B cell (primary cell): ENCODE results near the gene TRPM6. TPM values are rescaled to one million over a fixed set of nuclear protein-coding genes. Genes with fewer than 3 reads are reported as not detected.

Experiments
- ATAC-seq: fragments of 200-7000 bp; cut with Tn5 transposase; one replicate; pipeline ENCODE4 v1.10.0; 2021; ENCODE audit warnings: low read depth, mild to moderate bottlenecking, moderate number of reproducible peaks, moderate library complexity
- CTCF ChIA-PET: fragments of 350-600 bp; sonication (Branson Sonifier 250); formaldehyde crosslinking; loops from one replicate; lab custom pipeline; 2021; ENCODE audit warnings: antibody characterized with exemption, inconsistent platforms; lab: Charles Lee
- POLR2A ChIA-PET: fragments of 350-600 bp; sonication (Branson Sonifier 250); formaldehyde crosslinking; loops from one replicate; lab custom pipeline; 2021; ENCODE audit warnings: antibody characterized with exemption; lab: Charles Lee
- DNase-seq: peaks from one replicate; pipeline ENCODE4 v3.0.0; 2013
- H2AFZ ChIP-seq: 2 replicates; pipeline ENCODE4 v1.6.1; 2012; ENCODE audit warnings: mild to moderate bottlenecking, low read depth, low read length; ENCODE audit not compliant: insufficient read depth, poor library complexity, severe bottlenecking
- H3K27ac ChIP-seq, 2 donors: 1 replicate in 1 of 2; 2 replicates in 1 of 2; pipeline ENCODE4 v1.5.1; 2012 to 2013; ENCODE audit warnings: low read length in 2 of 2, mild to moderate bottlenecking in 2 of 2, moderate library complexity in 1 of 2
- H3K27me3 ChIP-seq, 4 experiments: fragments of 200-600 bp in 1 of 4; sonication (generic) in 1 of 4; replicated peaks in 1 of 4; 1 replicate in 2 of 4; 2 replicates in 2 of 4; pipeline versions ENCODE4 v1.6.1 to v1.7.0; 2013 to 2016; ENCODE audit warnings: low read length in 3 of 4, mild to moderate bottlenecking in 2 of 4, mixed read lengths in 1 of 4, moderate library complexity in 1 of 4; ENCODE audit not compliant: insufficient read depth in 4 of 4, control insufficient read depth in 3 of 4; ENCODE audit errors: control extremely low read depth in 1 of 4
- H3K36me3 ChIP-seq, 2 experiments: replicated peaks in 1 of 2; 1 replicate in 1 of 2; 2 replicates in 1 of 2; pipeline versions ENCODE4 v1.6.1 to v1.7.1; 2013; ENCODE audit warnings: low read length in 1 of 2; ENCODE audit not compliant: insufficient read depth in 2 of 2, control insufficient read depth in 1 of 2; ENCODE audit errors: control extremely low read depth in 1 of 2, extremely low read depth in 1 of 2
- H3K4me1 ChIP-seq, 2 donors: fragments of 200-600 bp in 1 of 2; sonication (generic) in 1 of 2; 1 replicate in 1 of 2; 2 replicates in 1 of 2; pipeline versions ENCODE4 v1.5.1 to v1.6.1; 2013 to 2017; ENCODE audit warnings: low read length in 2 of 2; ENCODE audit not compliant: control insufficient read depth in 2 of 2, insufficient read depth in 2 of 2
- H3K4me2 ChIP-seq: replicated peaks from 2 replicates; pipeline ENCODE3; 2012; ENCODE audit warnings: mild to moderate bottlenecking, low read depth, low read length; ENCODE audit not compliant: poor library complexity, severe bottlenecking
- H3K4me3 ChIP-seq, 5 experiments: fragments of 200-600 bp in 1 of 5; sonication (generic) in 1 of 5; 1 replicate in 3 of 5; 2 replicates in 2 of 5; pipeline versions ENCODE4 v1.5.1 to v1.7.0; 2011 to 2016; ENCODE audit warnings: low read length in 4 of 5, mild to moderate bottlenecking in 4 of 5, low read depth in 2 of 5, control low read depth in 1 of 5, moderate library complexity in 1 of 5; ENCODE audit not compliant: insufficient read depth in 1 of 5; ENCODE audit errors: control extremely low read depth in 1 of 5, extremely low read depth in 1 of 5
- H3K79me2 ChIP-seq: fragments of 200-600 bp; sonication (generic); one replicate; pipeline ENCODE4 v1.6.0; 2016; ENCODE audit warnings: low read length; ENCODE audit not compliant: control insufficient read depth, insufficient read depth
- H3K9ac ChIP-seq: fragments of 200-600 bp; sonication (generic); 2 replicates; pipeline ENCODE4 v1.6.1; 2017; ENCODE audit warnings: mild to moderate bottlenecking, low read length, moderate library complexity
- H3K9me3 ChIP-seq, 3 donors: one replicate each; pipeline versions ENCODE4 v1.6.1 to v1.7.1; 2013; ENCODE audit warnings: low read length in 2 of 3; ENCODE audit not compliant: control insufficient read depth in 2 of 3, insufficient read depth in 1 of 3; ENCODE audit errors: control extremely low read depth in 1 of 3
- H4K20me1 ChIP-seq: 2 replicates; pipeline ENCODE4 v1.6.0; 2012; ENCODE audit warnings: mild to moderate bottlenecking, low read length; ENCODE audit not compliant: insufficient read depth, control insufficient read depth, poor library complexity, severe bottlenecking
- H3K27ac Mint-ChIP-seq: one replicate; pipeline ENCODE4 v1.8.0; 2021; ENCODE audit warnings: mixed read lengths
- H3K27me3 Mint-ChIP-seq: one replicate; pipeline ENCODE4 v1.8.0; 2021; ENCODE audit warnings: mixed read lengths
- H3K4me1 Mint-ChIP-seq: one replicate; pipeline ENCODE4 v1.8.0; 2021; ENCODE audit warnings: mixed read lengths
- H3K4me3 Mint-ChIP-seq: one replicate; pipeline ENCODE4 v1.8.0; 2021; ENCODE audit warnings: mixed read lengths
- H3K9me3 Mint-ChIP-seq: one replicate; pipeline ENCODE4 v1.8.0; 2022; ENCODE audit warnings: mixed read lengths; ENCODE audit not compliant: insufficient read depth
- EZH2 ChIP-seq: IDR thresholded peaks from 2 replicates; pipeline ENCODE4 v1.6.1; 2012; ENCODE audit warnings: borderline replicate concordance, low read depth, mild to moderate bottlenecking, moderate library complexity, low read length; ENCODE audit not compliant: insufficient read depth, poor library complexity, severe bottlenecking
- WGBS: methylation state at CpG from one replicate; pipeline ENCODE4 v1.1.5; 2013; ENCODE audit warnings: missing lambda C conversion rate; ENCODE audit not compliant: insufficient coverage; 5-methylcytosine and 5-hydroxymethylcytosine counted together
- intact Hi-C: fragments of 100-400 bp; cut with micrococcal nuclease; formaldehyde crosslinking; loops from one replicate; pipeline ENCODE4 v1.10.0; 2022
- polyA plus RNA-seq: library from polyadenylated mRNA; depleted of rRNA; stranded (reverse); fragments of >200 nt; gene quantifications from 2 replicates; pipeline ENCODE4 v1.2.3, GENCODE V29; 2012
- total RNA-seq, 2 donors: library from RNA; stranded (reverse); fragments of 120-200 nt in 1 of 2; gene quantifications; 1 replicate in 1 of 2; 2 replicates in 1 of 2; pipeline versions ENCODE4 v1.2.3 to v1.2.4, GENCODE V29; 2013 to 2022
- TF ChIP-seq, protein P1 (sequence below): fragments of 200-600 bp; IDR thresholded peaks from one replicate; pipeline ENCODE4 v1.8.0; 2022; ENCODE audit warnings: antibody characterized with exemption, mild to moderate bottlenecking

The TRPM6 gene
- total and polyA plus RNA-seq, 2 donors (not counting 1 experiment from before 2014, with no cell fraction given), result not detected

DNA sequence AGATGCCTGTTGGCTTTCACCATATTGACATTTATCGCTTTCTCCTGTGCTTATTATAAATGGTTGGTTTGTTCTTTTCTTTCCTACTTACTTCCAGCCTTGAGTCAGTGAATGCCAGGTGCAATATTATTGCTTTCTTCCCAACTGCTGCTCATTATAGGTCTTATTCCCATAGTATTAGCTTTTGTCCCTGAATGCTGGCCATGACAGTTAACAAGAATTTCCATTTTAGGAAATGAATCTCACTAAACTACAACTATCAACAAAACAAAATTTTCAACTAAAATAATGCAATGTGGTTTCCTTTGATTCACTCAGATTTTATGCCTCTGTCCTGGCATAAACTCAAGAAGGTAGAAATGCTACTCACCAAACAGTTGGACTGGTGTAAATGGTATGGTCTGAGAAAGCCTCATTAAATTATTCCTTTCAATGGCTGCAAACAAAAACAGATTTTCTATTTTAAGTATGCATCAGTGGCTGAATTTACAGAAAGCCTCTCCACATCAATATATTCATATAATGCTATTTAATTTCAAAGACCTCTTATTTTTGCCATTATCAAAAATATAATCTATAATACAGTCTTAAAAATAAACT is 145.4 kb downstream of the TRPM6 start:
- H3K4me1 Mint-ChIP-seq, result no peaks in the 10 kb centered on the region
- H3K9me3 Mint-ChIP-seq, result no peaks in the 10 kb centered on the region
- intact Hi-C loops, result loop anchor here (5.0 kb wide), 2 partner anchors 165 to 1540 kb away; no protein-coding TSS in a partner anchor
- Histone ChIP-seq H4K20me1 (no peaks in the 10 kb centered on the region), H3K27me3 (peaks cover 0 to 13% (median 8%) of the 10 kb centered on the region in 4 experiments), H3K4me2 (no peak overlapping the region), H3K4me3 (no peak overlapping the region), H3K79me2 (no peaks in the 10 kb centered on the region), H3K27ac (no peak overlapping the region), H3K36me3 (no peaks in the 10 kb centered on the region), H2AFZ (no peak overlapping the region), H3K4me1 (no peaks in the 10 kb centered on the region), H3K9ac (no peak overlapping the region), H3K9me3 (no peaks in the 10 kb centered on the region)
- H3K27me3 Mint-ChIP-seq, result peaks cover 49% of the 10 kb centered on the region
- no CpG with 5 or more reads among the region's 1 CpG for WGBS
- no peak for TF ChIP-seq EZH2
- TF ChIP-seq, protein P1, sequence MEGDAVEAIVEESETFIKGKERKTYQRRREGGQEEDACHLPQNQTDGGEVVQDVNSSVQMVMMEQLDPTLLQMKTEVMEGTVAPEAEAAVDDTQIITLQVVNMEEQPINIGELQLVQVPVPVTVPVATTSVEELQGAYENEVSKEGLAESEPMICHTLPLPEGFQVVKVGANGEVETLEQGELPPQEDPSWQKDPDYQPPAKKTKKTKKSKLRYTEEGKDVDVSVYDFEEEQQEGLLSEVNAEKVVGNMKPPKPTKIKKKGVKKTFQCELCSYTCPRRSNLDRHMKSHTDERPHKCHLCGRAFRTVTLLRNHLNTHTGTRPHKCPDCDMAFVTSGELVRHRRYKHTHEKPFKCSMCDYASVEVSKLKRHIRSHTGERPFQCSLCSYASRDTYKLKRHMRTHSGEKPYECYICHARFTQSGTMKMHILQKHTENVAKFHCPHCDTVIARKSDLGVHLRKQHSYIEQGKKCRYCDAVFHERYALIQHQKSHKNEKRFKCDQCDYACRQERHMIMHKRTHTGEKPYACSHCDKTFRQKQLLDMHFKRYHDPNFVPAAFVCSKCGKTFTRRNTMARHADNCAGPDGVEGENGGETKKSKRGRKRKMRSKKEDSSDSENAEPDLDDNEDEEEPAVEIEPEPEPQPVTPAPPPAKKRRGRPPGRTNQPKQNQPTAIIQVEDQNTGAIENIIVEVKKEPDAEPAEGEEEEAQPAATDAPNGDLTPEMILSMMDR, result no peak
- ATAC-seq, result no peak
- POLR2A ChIA-PET, result no interaction called here
- H3K27ac Mint-ChIP-seq, result no peak overlapping the region
- CTCF ChIA-PET, result interaction anchor here (1.0 kb wide), 1 partner anchor 12 kb away, joined by 4 read pairs; no protein-coding TSS in a partner anchor
- H3K4me3 Mint-ChIP-seq, result no peak overlapping the region
- no peak for DNase-seq

DNA sequence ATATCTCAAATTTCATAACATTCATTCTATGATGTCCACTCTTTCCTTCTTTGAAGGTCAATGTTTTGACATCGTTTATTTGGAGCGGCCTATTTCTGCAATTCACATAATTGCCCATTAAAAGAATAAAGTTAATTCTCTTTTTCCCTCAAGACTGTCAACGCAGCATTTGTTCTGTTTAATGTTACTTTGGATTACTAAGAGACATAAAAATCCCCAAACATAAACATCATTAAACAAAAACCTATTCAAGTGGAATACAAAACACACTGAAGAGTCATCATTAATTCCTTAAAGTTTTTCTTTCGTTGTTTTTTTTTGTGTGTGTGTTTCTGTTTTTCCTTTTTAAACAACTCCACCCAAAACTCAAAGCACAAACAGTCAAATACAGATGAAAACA is 151.1 kb downstream of the TRPM6 start:
- intact Hi-C loops, result no loop called here
- Histone ChIP-seq H3K27me3 (no peaks in the 10 kb centered on the region), H3K4me3 (no peak overlapping the region), H3K4me2 (no peak overlapping the region), H3K36me3 (no peaks in the 10 kb centered on the region), H3K9me3 (no peaks in the 10 kb centered on the region), H3K79me2 (no peaks in the 10 kb centered on the region), H4K20me1 (no peaks in the 10 kb centered on the region), H3K27ac (no peak overlapping the region), H3K9ac (no peak overlapping the region), H3K4me1 (no peaks in the 10 kb centered on the region), H2AFZ (no peak overlapping the region)
- no peak for TF ChIP-seq EZH2
- TF ChIP-seq, protein P1, result no peak
- Mint-ChIP-seq H3K27ac (no peak overlapping the region), H3K27me3 (peaks cover 12% of the 10 kb centered on the region), H3K9me3 (no peaks in the 10 kb centered on the region), H3K4me1 (no peaks in the 10 kb centered on the region), H3K4me3 (no peak overlapping the region)
- no CpG with 5 or more reads among the region's 4 CpGs for WGBS
- ChIA-PET CTCF (no interaction called here), POLR2A (no interaction called here)
- ATAC-seq (no peak), DNase-seq (no peak)
